CD4-positive, alpha-beta memory T cell (primary cell): Measurements from ENCODE around the gene ASB2. TPM values are rescaled to one million over a fixed set of nuclear protein-coding genes. Genes with fewer than 3 reads are reported as not detected.

Source experiments
- CTCF ChIA-PET: fragments of 350-600 bp; sonication (Branson Sonifier 250); formaldehyde crosslinking; loops from one replicate; lab custom pipeline; 2021; ENCODE audit warnings: inconsistent platforms; ENCODE audit not compliant: partially characterized antibody; lab: Charles Lee
- POLR2A ChIA-PET: fragments of 350-600 bp; sonication (Branson Sonifier 250); formaldehyde crosslinking; loops from one replicate; lab custom pipeline; 2021; ENCODE audit not compliant: partially characterized antibody; lab: Charles Lee
- DNase-seq, 5 donors: peaks; one replicate each; pipeline versions ENCODE4 v3.0.0 to v3.0.0-alpha.2; 2020 to 2022; ENCODE audit warnings: mixed read lengths in 1 of 5
- H3K27ac ChIP-seq: one replicate; pipeline ENCODE4 v1.7.0; 2013; ENCODE audit warnings: low read depth, low read length
- H3K27me3 ChIP-seq: 2 replicates; pipeline ENCODE4 v1.7.0; 2013; ENCODE audit warnings: mild to moderate bottlenecking, low read length, moderate library complexity; ENCODE audit not compliant: insufficient read depth
- H3K36me3 ChIP-seq: 2 replicates; pipeline ENCODE4 v1.7.0; 2013; ENCODE audit warnings: mild to moderate bottlenecking, low read length, moderate library complexity; ENCODE audit not compliant: insufficient read depth
- H3K4me1 ChIP-seq: 2 replicates; pipeline ENCODE4 v1.7.0; 2013; ENCODE audit warnings: mild to moderate bottlenecking, low read length, moderate library complexity; ENCODE audit not compliant: insufficient read depth
- H3K4me3 ChIP-seq, 2 donors: one replicate each; pipeline ENCODE4 v1.7.0; 2013; ENCODE audit warnings: low read length in 2 of 2, mild to moderate bottlenecking in 1 of 2
- H3K9me3 ChIP-seq, 2 donors: one replicate each; pipeline ENCODE4 v1.7.0; 2013; ENCODE audit warnings: low read length in 2 of 2, control low read depth in 1 of 2; ENCODE audit not compliant: control insufficient read depth in 1 of 2
- H3K27ac Mint-ChIP-seq, 7 donors: one replicate each; pipeline ENCODE4 v1.8.0; 2020 to 2021; ENCODE audit warnings: mixed read lengths in 7 of 7, mild to moderate bottlenecking in 6 of 7, inconsistent platforms in 3 of 7, moderate library complexity in 3 of 7
- H3K27me3 Mint-ChIP-seq, 2 donors: one replicate each; pipeline ENCODE4 v1.8.0; 2020 to 2021; ENCODE audit warnings: mixed read lengths in 2 of 2
- H3K36me3 Mint-ChIP-seq, 2 donors: one replicate each; pipeline ENCODE4 v1.8.0; 2020 to 2021; ENCODE audit warnings: mixed read lengths in 2 of 2, inconsistent platforms in 1 of 2, mild to moderate bottlenecking in 1 of 2
- H3K4me1 Mint-ChIP-seq, 4 donors: one replicate each; pipeline ENCODE4 v1.8.0; 2020 to 2021; ENCODE audit warnings: mixed read lengths in 4 of 4, mild to moderate bottlenecking in 1 of 4
- H3K4me3 Mint-ChIP-seq, 8 donors: one replicate each; pipeline ENCODE4 v1.8.0; 2020 to 2021; ENCODE audit warnings: mixed read lengths in 8 of 8, mild to moderate bottlenecking in 7 of 8, moderate library complexity in 6 of 8, inconsistent platforms in 3 of 8
- H3K9me3 Mint-ChIP-seq, 8 donors: one replicate each; pipeline ENCODE4 v1.8.0; 2020 to 2021; ENCODE audit warnings: mixed read lengths in 8 of 8, mild to moderate bottlenecking in 5 of 8, inconsistent platforms in 3 of 8, moderate library complexity in 1 of 8
- intact Hi-C: fragments of 100-400 bp; cut with micrococcal nuclease; formaldehyde crosslinking; loops from one replicate; pipeline ENCODE4 v1.15.1; 2023
- polyA plus RNA-seq, 2 donors: library from polyadenylated mRNA; unstranded; fragments of 300-500 nt; fragmentation: Illumina TruSeq; gene quantifications; one replicate each; pipeline ENCODE4 v1.2.3, GENCODE V29; 2021
- total RNA-seq, 2 experiments: library from RNA; stranded (reverse); gene quantifications; one replicate each; pipeline ENCODE4 v1.2.3, GENCODE V29; 2021

The ASB2 gene
- total and polyA plus RNA-seq, 4 experiments from 2014 or later, result 0.87 to 29.7 (median 14.8) TPM

- ChIA-PET POLR2A (interaction anchor here (1.3 to 1.8 kb wide), 3 partner anchors 9 to 23 kb away, joined by 4 to 6 read pairs (median 5); no protein-coding TSS in a partner anchor), CTCF (interaction anchor here (0.9 to 34.5 kb wide), 4 partner anchors 9 to 57 kb away, joined by 3 to 1377 read pairs (median 6); partner anchors contain the start of gene ASB2)
- Mint-ChIP-seq H3K9me3 (no peaks in the 10 kb centered on the region), H3K4me1 (peaks cover 0 to 8% (median 0%) of the 10 kb centered on the region in 4 donors), H3K4me3 (no peak overlapping the region), H3K36me3 (peaks cover 0 to 15% of the 10 kb centered on the region in 2 donors), H3K27ac (peak overlapping the region in 1 of 7 donors; percentile 12), H3K27me3 (no peaks in the 10 kb centered on the region)
- Histone ChIP-seq H3K36me3 (peaks cover 5% of the 10 kb centered on the region), H3K9me3 (no peaks in the 10 kb centered on the region), H3K4me3 (no peak overlapping the region), H3K4me1 (no peaks in the 10 kb centered on the region), H3K27me3 (no peaks in the 10 kb centered on the region), H3K27ac (no peak overlapping the region)
- intact Hi-C loops, result no loop called here
- no peak for DNase-seq
Observed at GRCh38 chr14:93946541-93947090, 29.8 kb downstream of the ASB2 start.

GRCh38 chr14:93946104-93946503 is 30.3 kb downstream of the ASB2 start:
- no peak overlapping the region for H3K27ac Mint-ChIP-seq
- DNase-seq, result no peak
- H3K4me1 Mint-ChIP-seq, result peaks cover 0 to 4% (median 0%) of the 10 kb centered on the region in 4 donors
- ChIA-PET POLR2A (interaction anchor here (1.5 to 1.8 kb wide), 2 partner anchors 10 to 13 kb away, joined by 5 to 6 read pairs; no protein-coding TSS in a partner anchor), CTCF (interaction anchor here (1.1 to 34.5 kb wide), 3 partner anchors 9 to 55 kb away, joined by 5 to 1377 read pairs (median 6); partner anchors contain the start of gene ASB2)
- no peaks in the 10 kb centered on the region for H3K27me3 Mint-ChIP-seq
- H3K9me3 Mint-ChIP-seq, result no peaks in the 10 kb centered on the region
- no peak overlapping the region for H3K4me3 Mint-ChIP-seq
- Histone ChIP-seq H3K27ac (no peak overlapping the region), H3K27me3 (no peaks in the 10 kb centered on the region), H3K36me3 (peaks cover 5% of the 10 kb centered on the region), H3K4me1 (no peaks in the 10 kb centered on the region), H3K9me3 (no peaks in the 10 kb centered on the region), H3K4me3 (no peak overlapping the region)
- intact Hi-C loops, result no loop called here
- peaks cover 0 to 15% of the 10 kb centered on the region in 2 donors for H3K36me3 Mint-ChIP-seq

DNA sequence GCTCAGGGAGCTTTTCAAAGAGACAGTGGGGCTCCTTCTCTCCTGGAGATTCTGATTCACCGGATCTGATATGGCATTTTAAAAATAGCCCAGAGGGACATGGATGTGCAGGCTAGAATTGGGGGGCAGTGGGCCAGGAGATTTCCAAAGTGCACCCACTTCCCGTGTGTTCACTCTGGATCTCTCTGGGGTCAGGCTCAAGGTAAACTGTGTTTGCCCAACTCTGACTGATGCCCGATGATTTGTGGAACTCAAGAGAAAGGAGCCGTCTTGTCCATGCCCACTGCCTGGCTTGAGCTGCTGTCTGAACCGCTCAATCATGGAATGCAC is 31.3 kb downstream of the ASB2 start:
- intact Hi-C loops, result no loop called here
- H3K4me3 ChIP-seq, result no peak overlapping the region

GRCh38 chr14:93944348-93945069 is 31.9 kb downstream of the ASB2 start:
- Mint-ChIP-seq H3K27ac (no peak overlapping the region), H3K4me3 (no peak overlapping the region), H3K36me3 (peaks cover 0 to 11% of the 10 kb centered on the region in 2 donors), H3K4me1 (peaks cover 0 to 13% (median 5%) of the 10 kb centered on the region in 4 donors), H3K9me3 (no peaks in the 10 kb centered on the region), H3K27me3 (no peaks in the 10 kb centered on the region)
- Histone ChIP-seq H3K27me3 (no peaks in the 10 kb centered on the region), H3K36me3 (no peaks in the 10 kb centered on the region), H3K9me3 (no peaks in the 10 kb centered on the region), H3K4me1 (peaks cover 3% of the 10 kb centered on the region), H3K27ac (no peak overlapping the region), H3K4me3 (no peak overlapping the region)
- ChIA-PET POLR2A (interaction anchor here (0.9 to 7.0 kb wide), 4 partner anchors 9 to 34 kb away, joined by 3 to 87 read pairs (median 6); no protein-coding TSS in a partner anchor), CTCF (interaction anchor here (1.3 to 34.5 kb wide), 3 partner anchors 8 to 54 kb away, joined by 3 to 1377 read pairs (median 447); partner anchors contain the start of genes ASB2 and CCDC197)
- no peak for DNase-seq
- intact Hi-C loops, result no loop called here

More for the DNA sequence above, 31.3 kb downstream of the ASB2 start:
- Mint-ChIP-seq H3K27ac (no peak overlapping the region), H3K4me3 (no peak overlapping the region), H3K27me3 (no peaks in the 10 kb centered on the region), H3K4me1 (peaks cover 0 to 8% (median 3%) of the 10 kb centered on the region in 4 donors), H3K36me3 (peaks cover 0 to 15% of the 10 kb centered on the region in 2 donors), H3K9me3 (no peaks in the 10 kb centered on the region)
- H3K4me1 ChIP-seq, result no peaks in the 10 kb centered on the region
- no peaks in the 10 kb centered on the region for H3K9me3 ChIP-seq
- peaks cover 1% of the 10 kb centered on the region for H3K36me3 ChIP-seq
- ChIA-PET CTCF (interaction anchor here (1.3 to 34.5 kb wide), 3 partner anchors 9 to 53 kb away, joined by 3 to 1377 read pairs (median 447); partner anchors contain the start of genes ASB2 and CCDC197), POLR2A (interaction anchor here (0.9 to 7.0 kb wide), 4 partner anchors 8 to 33 kb away, joined by 3 to 87 read pairs (median 6); no protein-coding TSS in a partner anchor)
- no peak for DNase-seq
- H3K27me3 ChIP-seq, result no peaks in the 10 kb centered on the region
- H3K27ac ChIP-seq, result no peak overlapping the region

GRCh38 chr14:93943930-93944329 is 32.4 kb downstream of the ASB2 start:
- Histone ChIP-seq H3K4me3 (no peak overlapping the region), H3K27ac (no peak overlapping the region), H3K9me3 (no peaks in the 10 kb centered on the region), H3K27me3 (no peaks in the 10 kb centered on the region), H3K36me3 (no peaks in the 10 kb centered on the region), H3K4me1 (peaks cover 3% of the 10 kb centered on the region)
- ChIA-PET POLR2A (interaction anchor here (1.0 to 8.4 kb wide), 6 partner anchors 14 to 57 kb away, joined by 3 to 146 read pairs (median 6); no protein-coding TSS in a partner anchor), CTCF (interaction anchor here (1.2 to 34.5 kb wide), 3 partner anchors 23 to 188 kb away, joined by 3 to 1377 read pairs (median 447); partner anchors contain the start of genes ASB2 and CCDC197)
- H3K27ac Mint-ChIP-seq, result no peak overlapping the region
- DNase-seq, result no peak
- intact Hi-C loops, result no loop called here
- H3K36me3 Mint-ChIP-seq, result peaks cover 0 to 11% of the 10 kb centered on the region in 2 donors
- H3K4me3 Mint-ChIP-seq, result no peak overlapping the region
- H3K4me1 Mint-ChIP-seq, result peaks cover 0 to 13% (median 5%) of the 10 kb centered on the region in 4 donors
- H3K9me3 Mint-ChIP-seq, result no peaks in the 10 kb centered on the region
- no peaks in the 10 kb centered on the region for H3K27me3 Mint-ChIP-seq

- Mint-ChIP-seq H3K27me3 (no peaks in the 10 kb centered on the region), H3K4me3 (no peak overlapping the region), H3K4me1 (peaks cover 0 to 13% (median 7%) of the 10 kb centered on the region in 4 donors), H3K9me3 (no peaks in the 10 kb centered on the region), H3K36me3 (peaks cover 0 to 6% of the 10 kb centered on the region in 2 donors), H3K27ac (peak overlapping the region in 2 of 7 donors; percentile 19 to 76)
- ChIA-PET CTCF (interaction anchor here (1.2 to 34.5 kb wide), 3 partner anchors 24 to 189 kb away, joined by 3 to 1377 read pairs (median 447); partner anchors contain the start of genes ASB2 and CCDC197), POLR2A (interaction anchor here (1.0 to 8.4 kb wide), 6 partner anchors 15 to 58 kb away, joined by 3 to 146 read pairs (median 35); no protein-coding TSS in a partner anchor)
- no peaks in the 10 kb centered on the region for H3K36me3 ChIP-seq
- no peaks in the 10 kb centered on the region for H3K9me3 ChIP-seq
- intact Hi-C loops, result no loop called here
- no peak overlapping the region for H3K4me3 ChIP-seq
- no peak overlapping the region for H3K27ac ChIP-seq
- H3K4me1 ChIP-seq, result peaks cover 3% of the 10 kb centered on the region
- no peaks in the 10 kb centered on the region for H3K27me3 ChIP-seq
- no peak for DNase-seq
Observed at GRCh38 chr14:93943052-93943451, 33.3 kb downstream of the ASB2 start.
